ENCODE data around the gene C8B.

The C8B gene

GRCh38 chr1:56927986-56928385 is 37.8 kb downstream of the C8B start:
- no peak for DNase-seq

DNA sequence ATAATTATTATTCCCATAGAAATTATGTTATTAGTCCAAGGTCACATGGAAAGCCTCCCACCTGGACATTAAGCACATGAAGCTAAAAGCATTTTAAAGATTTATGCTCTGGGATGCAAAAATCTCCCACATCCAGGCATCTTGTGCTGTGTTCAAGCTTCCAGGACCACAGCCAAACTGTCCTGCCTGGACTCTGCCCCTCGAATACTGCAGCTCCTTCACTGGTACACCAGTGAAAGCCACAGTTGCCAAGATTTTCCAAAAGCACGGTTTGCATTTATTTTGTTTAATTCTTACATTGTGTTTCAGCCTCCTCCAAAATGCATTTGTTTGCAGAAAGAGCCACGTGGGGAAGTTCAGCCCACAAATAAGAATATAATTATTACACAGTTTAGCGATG is 38.6 kb downstream of the C8B start:
- no peak for DNase-seq

DNA sequence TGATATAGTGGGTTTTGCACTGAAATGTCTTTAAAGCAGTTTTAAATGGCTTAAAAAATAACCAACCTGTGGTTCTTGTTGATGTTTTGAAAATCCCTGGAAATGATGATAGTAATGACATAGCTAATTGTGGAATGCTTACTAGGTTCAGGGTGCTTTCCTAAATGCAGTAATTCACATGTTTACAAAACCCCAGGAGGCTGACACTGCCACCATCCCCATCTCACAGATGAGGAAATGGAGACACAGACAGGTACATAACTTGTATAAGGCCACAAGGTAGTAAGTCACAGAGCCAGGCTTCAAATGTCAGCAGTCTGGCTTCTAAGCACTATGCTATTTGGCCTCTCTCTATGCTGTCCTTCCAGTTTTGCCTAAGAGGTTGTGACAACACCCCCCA is 40.6 kb downstream of the C8B start:
- DNase-seq, result no peak

DNA sequence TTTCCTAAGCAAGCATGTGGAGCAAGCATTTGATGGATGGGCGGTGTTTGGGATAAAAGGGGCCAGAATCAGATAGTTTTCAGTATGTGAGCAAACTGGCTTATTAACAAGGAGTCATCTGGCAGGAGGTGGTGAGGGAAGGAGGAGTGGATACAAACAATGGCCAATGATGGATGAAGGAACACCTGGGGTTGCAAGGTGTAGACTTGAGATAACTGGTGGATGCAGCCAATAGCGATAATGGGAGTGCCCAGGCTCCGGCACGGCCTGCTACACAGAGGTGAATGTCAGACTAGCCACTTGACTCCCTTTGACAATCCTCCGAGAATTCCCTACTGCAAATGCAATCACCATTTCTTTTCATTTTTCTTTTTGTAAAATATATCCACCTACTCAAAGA is 41.7 kb downstream of the C8B start:
- DNase-seq, result no peak

DNA sequence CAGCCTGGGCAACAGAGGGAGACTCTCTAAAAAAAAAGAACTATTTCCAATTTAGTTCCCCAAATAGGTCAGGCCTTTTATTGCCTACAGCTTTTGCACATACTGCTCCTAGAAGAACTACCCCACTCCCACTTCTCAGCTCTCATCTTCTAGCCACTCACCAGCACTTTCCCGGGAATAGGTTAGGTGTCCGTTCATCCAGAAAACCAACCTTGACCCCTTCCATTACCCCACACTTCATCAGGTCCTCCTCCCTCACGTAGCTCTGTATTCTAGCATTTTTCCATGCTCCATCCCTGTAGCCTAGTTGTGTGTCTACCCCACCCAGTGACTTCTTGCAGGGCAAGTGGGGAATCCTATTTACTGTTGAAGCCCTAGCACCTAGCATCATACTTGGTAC is 42.6 kb downstream of the C8B start:
- no peak for DNase-seq

DNA sequence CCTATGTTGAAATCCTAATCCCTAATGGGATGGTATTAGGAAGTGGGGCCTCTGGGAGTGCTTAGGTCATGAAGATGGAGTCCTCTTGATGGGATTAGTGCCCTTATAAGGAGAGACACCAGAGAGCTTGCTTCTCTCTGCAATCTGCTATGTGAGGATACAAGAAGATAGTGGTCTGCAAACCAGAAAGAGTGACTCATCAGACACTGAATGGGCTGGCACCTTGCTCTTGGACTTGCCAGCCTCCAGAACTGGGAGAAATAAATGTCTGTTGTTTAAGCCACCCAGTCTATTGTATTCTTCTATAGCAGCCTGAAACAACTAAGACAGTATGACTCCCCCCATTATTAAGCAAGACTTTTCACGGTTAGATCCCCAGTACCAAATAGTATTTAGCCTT is 43.3 kb downstream of the C8B start:
- no peak for DNase-seq

DNA sequence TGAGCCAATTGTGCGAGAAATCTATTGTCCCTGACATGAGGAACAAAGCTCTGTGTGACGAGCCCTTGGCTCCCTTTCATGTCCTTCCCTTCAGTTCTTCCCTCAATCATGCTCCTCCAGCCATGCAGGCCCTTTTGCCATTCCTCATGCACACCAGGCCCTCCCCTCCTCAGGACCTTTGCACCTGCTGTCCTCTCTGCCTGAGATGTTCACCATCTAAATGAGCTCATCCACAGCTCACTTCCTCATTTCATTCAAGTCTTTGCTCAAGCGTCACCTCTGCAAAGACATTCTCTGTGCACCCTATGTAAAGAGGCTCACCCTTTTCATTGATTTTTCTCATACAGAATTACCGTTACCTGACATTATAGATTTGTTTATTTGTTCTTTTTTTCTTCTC is 43.7 kb downstream of the C8B start:
- DNase-seq, result no peak

- DNase-seq, result no peak
These were observed 44.3 kb downstream of the C8B start for GRCh38 chr1:56921479-56921878.

DNA sequence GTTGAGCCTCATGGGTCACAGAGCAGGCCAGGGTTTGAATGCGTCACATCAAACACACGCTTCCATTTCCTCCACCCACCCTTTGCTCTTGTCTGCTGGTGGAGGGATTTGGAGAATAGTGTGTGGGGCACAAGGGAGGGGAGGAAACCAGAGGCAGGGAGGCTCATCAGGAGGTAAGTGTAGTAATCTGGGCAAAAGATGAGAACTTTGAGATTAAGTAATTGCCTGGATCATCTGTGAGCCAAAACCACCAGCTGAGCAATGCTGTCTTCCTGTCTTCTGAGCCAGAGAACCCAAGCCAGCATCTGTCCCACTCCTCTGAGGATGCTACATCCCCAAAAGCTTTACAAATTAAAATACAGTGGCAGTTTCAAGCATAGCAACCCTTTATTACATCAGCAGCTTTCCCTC is 45.2 kb downstream of the C8B start:
- no peak for DNase-seq

GRCh38 chr1:56917356-56917755 is 48.5 kb downstream of the C8B start:
- DNase-seq, result no peak

GRCh38 chr1:56916630-56917029 is 49.2 kb downstream of the C8B start:
- DNase-seq, result no peak

DNA sequence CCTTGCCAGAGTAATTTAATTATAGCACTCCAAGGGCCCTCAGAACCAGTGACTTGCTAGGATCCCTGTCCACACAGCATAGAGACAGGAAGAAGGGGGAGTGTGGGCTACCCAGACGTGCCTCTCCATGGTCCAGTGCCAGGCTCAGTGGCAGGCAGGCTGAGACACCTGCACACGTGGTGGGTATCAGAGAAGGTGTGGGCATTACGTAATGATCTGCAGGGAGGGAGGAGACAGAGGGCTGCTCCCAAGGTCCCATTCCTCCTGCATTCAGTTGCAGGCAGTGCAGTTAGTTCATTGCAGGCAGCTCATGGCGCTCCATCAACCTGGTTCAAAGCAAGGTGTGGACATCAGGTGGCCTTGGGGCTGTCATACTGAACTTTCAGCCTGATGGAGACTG is 49.9 kb downstream of the C8B start:
- no peak for DNase-seq

DNA sequence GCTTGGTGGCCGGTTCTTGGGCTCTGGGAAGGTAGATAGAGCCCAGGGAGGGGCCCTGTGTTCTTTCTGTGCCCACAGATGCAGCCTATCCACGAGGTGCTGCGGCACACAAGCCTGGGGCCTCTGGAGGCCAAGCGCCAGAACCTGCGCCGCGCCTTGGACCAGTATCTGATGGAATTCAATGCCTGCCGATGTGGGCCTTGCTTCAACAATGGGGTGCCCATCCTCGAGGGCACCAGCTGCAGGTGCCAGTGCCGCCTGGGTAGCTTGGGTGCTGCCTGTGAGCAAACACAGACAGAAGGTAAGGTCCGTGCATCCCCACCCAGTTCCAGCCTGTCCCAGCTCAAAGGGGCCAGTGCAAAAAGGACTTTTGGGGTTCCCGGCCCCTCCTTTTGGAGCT is 53.5 kb downstream of the C8B start:
- no peak for DNase-seq

DNA sequence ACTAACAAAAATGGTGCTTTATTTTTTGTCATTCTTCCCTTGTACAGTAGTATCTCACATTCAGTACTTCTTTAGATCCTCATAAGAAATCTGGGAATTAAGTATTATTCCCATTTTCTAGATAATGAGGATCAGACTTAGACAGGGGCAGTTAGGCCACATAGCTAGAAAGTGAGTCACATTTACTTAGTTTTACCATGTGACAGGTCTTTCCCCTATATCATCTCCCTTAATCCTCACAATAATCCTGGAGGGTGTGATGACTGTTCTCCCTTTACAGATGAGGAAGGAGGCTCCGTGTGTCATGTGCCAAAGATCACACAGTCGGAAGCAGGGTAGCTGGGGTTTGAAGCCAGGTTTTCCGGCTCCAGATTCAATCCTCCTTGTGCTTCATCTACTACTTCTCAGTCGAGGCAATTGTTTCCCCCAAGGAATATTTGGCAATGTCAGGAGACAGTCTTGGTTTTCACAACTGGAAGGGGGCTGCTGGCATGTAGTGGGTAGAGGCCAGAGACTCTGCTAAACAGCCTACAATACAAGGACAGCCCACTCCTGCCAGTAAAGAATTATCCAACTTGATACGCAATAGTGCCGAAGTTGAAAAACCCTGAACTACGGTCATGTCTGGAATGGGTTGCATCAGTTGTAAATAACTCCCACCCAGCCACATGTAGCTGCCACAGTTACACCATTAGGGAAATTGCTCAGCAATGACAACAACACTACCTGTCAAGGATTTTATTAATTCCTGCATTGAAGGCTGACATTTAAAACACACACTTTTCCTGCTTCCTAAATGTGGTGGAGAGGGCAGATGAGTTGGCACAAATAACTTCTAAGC is 54.5 kb downstream of the C8B start:
- no peak for DNase-seq

DNA sequence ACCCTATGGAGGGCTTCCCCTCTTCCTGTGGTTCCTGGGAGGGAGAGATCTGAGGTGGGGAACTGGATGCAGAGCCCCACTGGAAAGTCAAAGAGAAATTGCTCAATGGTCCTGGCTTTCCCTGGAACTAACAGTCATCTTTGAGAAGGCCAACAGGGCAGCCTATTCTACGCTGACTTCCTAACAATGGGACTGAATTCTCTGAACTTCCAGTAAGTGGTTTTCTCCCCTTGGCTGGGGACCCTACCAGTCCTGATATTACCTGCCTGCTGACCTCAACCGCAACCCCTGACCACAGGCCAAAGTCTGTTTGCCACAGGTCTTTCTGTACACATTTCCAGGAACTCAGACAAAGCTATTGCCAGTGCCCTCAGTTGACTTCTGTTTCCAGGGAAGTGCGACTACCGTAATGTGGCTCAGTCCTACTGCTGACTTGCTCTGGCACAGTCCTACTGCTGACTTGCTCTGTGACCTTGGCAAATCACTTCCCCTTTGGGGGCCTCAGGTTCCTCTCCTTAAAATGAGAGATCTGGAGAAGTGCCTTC is 55.3 kb downstream of the C8B start:
- DNase-seq, result no peak

GRCh38 chr1:56908619-56909221 is 57.1 kb downstream of the C8B start:
- no peak for DNase-seq

DNA sequence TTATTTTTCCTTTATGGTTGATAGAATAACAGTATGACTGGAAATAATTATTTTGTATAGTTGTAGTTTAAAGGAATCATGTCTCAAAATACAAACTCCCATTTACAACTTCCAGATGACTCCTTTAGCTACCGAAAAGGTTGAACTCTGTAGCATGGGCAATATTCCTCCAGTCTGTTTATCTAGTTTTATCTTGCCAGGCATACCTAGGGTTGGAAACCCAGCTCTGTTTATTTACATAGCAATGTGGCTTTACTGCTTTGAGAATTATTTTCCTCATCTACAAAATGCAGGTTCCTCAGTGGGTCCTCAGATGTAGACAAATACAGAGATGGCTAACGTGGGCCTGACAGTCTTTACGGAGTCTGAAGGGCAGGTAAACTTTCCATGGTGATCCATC is 60.1 kb downstream of the C8B start:
- no peak for DNase-seq

GRCh38 chr1:56904663-56905397 is 61.0 kb downstream of the C8B start:
- no peak for DNase-seq

- no peak for DNase-seq
These were observed 62.0 kb downstream of the C8B start for GRCh38 chr1:56903778-56904177.

DNA sequence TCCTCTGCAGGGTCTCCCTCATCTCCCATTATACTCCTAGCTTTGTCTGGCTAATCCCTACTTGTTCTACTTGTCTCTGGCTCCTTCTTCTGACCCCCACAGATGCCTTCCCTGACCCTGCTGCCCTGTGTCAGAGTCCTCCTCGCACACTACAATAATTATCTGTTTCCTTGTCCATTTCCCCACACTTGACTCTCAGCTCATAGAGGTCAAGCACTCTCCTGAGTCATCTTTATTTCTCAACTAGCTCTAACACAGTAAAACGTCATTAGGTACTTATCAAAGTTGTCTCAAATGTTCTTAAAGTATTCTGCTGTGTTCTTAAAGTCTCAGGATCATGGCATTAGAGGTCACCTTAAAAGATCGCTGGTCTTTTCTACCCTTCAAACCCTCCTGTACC is 64.1 kb downstream of the C8B start:
- DNase-seq, result no peak

GRCh38 chr1:56898879-56899278 is 66.9 kb downstream of the C8B start:
- no peak for DNase-seq

GRCh38 chr1:56898005-56898373 is 67.8 kb downstream of the C8B start:
- no peak for DNase-seq

DNA sequence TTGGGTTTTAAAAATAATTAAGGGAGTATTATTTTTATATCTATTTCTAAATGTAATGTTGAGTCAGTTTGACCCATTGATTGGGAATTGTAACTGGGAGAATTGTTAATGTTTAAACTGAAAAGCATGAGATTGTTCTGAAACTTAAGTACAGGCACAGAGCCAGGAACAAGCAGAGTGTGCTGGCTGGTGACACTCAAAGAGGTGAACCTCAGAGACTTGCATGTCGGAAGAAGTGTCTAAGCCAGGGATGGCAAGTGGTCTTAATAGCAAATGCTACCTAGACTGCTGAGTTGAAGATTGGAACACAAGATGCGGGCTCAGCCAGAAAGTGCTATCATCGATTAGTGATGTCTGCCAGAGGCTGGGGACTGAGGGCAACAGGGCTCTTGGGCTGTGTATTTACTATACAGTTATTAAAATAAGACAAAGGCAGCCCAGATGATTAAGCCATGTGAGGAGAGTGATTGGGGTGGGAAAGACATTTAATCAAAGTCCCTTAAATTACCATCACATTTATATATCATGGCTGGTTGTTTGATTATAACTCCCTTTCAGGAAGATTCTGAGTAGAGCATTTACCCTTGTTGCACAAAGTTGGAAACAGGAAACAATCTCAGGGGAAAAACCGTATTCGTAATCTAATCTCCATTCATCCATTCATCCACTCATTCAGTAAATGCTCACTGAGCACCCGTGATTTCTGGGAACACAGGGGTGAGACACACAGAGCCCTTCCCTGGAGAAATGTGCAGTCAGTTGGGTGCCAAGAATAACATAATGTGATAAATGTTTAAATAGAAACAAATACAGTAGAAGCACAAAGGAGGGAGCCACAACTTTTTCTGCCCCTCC is 68.4 kb downstream of the C8B start:
- DNase-seq, result no peak
